Dermis microvascular lymphatic vessel endothelial cell (primary cell): ENCODE results near the gene HBS1L. TPM values are rescaled to one million over a fixed set of nuclear protein-coding genes. Genes with fewer than 3 reads are reported as not detected.
"Not testable (repeated sequence)": the region's sequence is repeated elsewhere in the genome, so short reads cannot be mapped to it uniquely, and the experiment has no call there.

Source experiments
- DNase-seq, 2 donors: peaks; one replicate each; pipeline versions ENCODE4 v3.0.0 to v3.0.0-alpha.2; 2010; ENCODE audit warnings: low read depth in 2 of 2
- total RNA-seq: library from RNA; depleted of rRNA; stranded (reverse); fragments of >200 nt; gene quantifications from 2 replicates; pipeline ENCODE4 v1.2.1, GENCODE V29; 2014

Gene HBS1L
- total RNA-seq, 1 donor from 2014 or later, result 85.4 TPM

GRCh38 chr6:135075018-135075417 is 20.4 kb upstream of the HBS1L start:
- no peak for DNase-seq

GRCh38 chr6:135073756-135074393 is 19.3 kb upstream of the HBS1L start:
- no peak for DNase-seq

- no peak for DNase-seq
These were observed 18.6 kb upstream of the HBS1L start for GRCh38 chr6:135073217-135073616.

GRCh38 chr6:135072753-135073152 is 18.1 kb upstream of the HBS1L start:
- no peak for DNase-seq

- no peak for DNase-seq
These were observed 16.9 kb upstream of the HBS1L start for GRCh38 chr6:135071541-135071940.

- DNase-seq, result no peak
These were observed 13.3 kb upstream of the HBS1L start for GRCh38 chr6:135067911-135068310.

- DNase-seq, result no peak
These were observed 12.2 kb upstream of the HBS1L start for GRCh38 chr6:135066806-135067205.

GRCh38 chr6:135066397-135066796 is 11.8 kb upstream of the HBS1L start:
- DNase-seq, result peak in 1 of 2 donors; percentile 28

GRCh38 chr6:135064586-135064985 is 10.0 kb upstream of the HBS1L start:
- no peak for DNase-seq

- DNase-seq, result no peak
These were observed 9.3 kb upstream of the HBS1L start for GRCh38 chr6:135063926-135064325.

- DNase-seq, result no peak
These were observed 8.1 kb upstream of the HBS1L start for GRCh38 chr6:135062735-135063134.

- no peak for DNase-seq
These were observed 5.5 kb upstream of the HBS1L start for GRCh38 chr6:135060076-135060475.

- DNase-seq, result not testable (repeated sequence)
These were observed 3.7 kb upstream of the HBS1L start for GRCh38 chr6:135058299-135058698.

GRCh38 chr6:135056632-135057031 is 2.0 kb upstream of the HBS1L start:
- DNase-seq, result no peak

- peak; percentile 20 to 52 for DNase-seq
These were observed 425 bp downstream of the HBS1L start for GRCh38 chr6:135054226-135054568.

GRCh38 chr6:135053406-135053805 is 1.2 kb downstream of the HBS1L start:
- DNase-seq, result no peak

GRCh38 chr6:135052939-135053338 is 1.7 kb downstream of the HBS1L start:
- no peak for DNase-seq

GRCh38 chr6:135048915-135049314 is 5.7 kb downstream of the HBS1L start:
- DNase-seq, result no peak

GRCh38 chr6:135047336-135047735 is 7.3 kb downstream of the HBS1L start:
- no peak for DNase-seq

- no peak for DNase-seq
These were observed 7.7 kb downstream of the HBS1L start for GRCh38 chr6:135046912-135047311.

- peak in 1 of 2 donors; percentile 14 for DNase-seq
These were observed 10.0 kb downstream of the HBS1L start for GRCh38 chr6:135044639-135045038.

- no peak for DNase-seq
These were observed 10.8 kb downstream of the HBS1L start for GRCh38 chr6:135043846-135044245.

- no peak for DNase-seq
These were observed 11.3 kb downstream of the HBS1L start for GRCh38 chr6:135043364-135043763.

GRCh38 chr6:135038335-135038734 is 16.3 kb downstream of the HBS1L start:
- DNase-seq, result no peak
